ENCODE measurements around the gene MRPL24. TPM values are rescaled to one million over a fixed set of nuclear protein-coding genes. Genes with fewer than 3 reads are reported as not detected.
A peak's percentile ranks its signal among the peaks of the same experiment; 100 is the strongest.

MRPL24 gene
- total and polyA plus RNA-seq, 2 of the 4 experiments (the other 2 are of a cell fraction), result 68.8 to 99.5 TPM

- Histone ChIP-seq H2BK20ac (ENCODE audit: low read depth, low read length) (no peak overlapping the region), H3K27me3 (ENCODE audit: control insufficient read depth, insufficient read depth, low read length) (peaks cover 5% of the 10 kb centered on the region), H3K9ac (ENCODE audit: low read depth, low read length) (no peak overlapping the region), H3K56ac (ENCODE audit: extremely low read depth, insufficient read depth, low read length) (no peak overlapping the region), H3K9me1 (ENCODE audit: insufficient read depth, low read length) (peaks cover 3% of the 10 kb centered on the region; the same call in 1 of the 2 replicates), H4K8ac (ENCODE audit: low read depth in 2 of 2, low read length in 2 of 2) (peak overlapping the region in 1 of 2 experiments; percentile 88; a peak in 2 of 4 replicates), H3K14ac (replicated peaks; ENCODE audit: low read depth, low read length) (peak overlapping the region; percentile 11; the same call in 1 of the 2 replicates), H4K5ac (ENCODE audit: low read depth, low read length) (peak overlapping the region; percentile 21; the same call in 1 of the 2 replicates), H3K4me1 (ENCODE audit: control insufficient read depth, insufficient read depth, low read length) (peaks cover 51% of the 10 kb centered on the region), H3K18ac (ENCODE audit: low read depth, low read length) (peak overlapping the region; percentile 18; the same call in 1 of the 2 replicates), H3K9me3 (ENCODE audit: control insufficient read depth, insufficient read depth, low read length) (no peaks in the 10 kb centered on the region), H3K4me3 (ENCODE audit: insufficient read depth, low read depth, low read length) (no peak overlapping the region), H3K23ac (ENCODE audit: low read depth, low read length) (no peak overlapping the region), H3K4ac (ENCODE audit: low read depth, low read length) (peak overlapping the region; percentile 69; the same call in 1 of the 2 replicates), H2BK120ac (ENCODE audit: low read depth, low read length) (peak overlapping the region; percentile 67; the same call in 1 of the 2 replicates), H3K27ac (ENCODE audit: insufficient read depth, low read length) (no peak overlapping the region), H3K36me3 (ENCODE audit: control insufficient read depth, insufficient read depth, low read length) (no peaks in the 10 kb centered on the region), H2AFZ (replicated peaks; ENCODE audit: low read length, poor library complexity) (peak overlapping the region; percentile 90), H2AK9ac (replicated peaks; ENCODE audit: low read depth, low read length, poor library complexity) (peak overlapping the region; percentile 87), H2BK15ac (ENCODE audit: low read depth, low read length) (0 out of 3 replicates have a peak overlapping the region, but pooled peaks have one; percentile 58), H4K91ac (ENCODE audit: insufficient read depth, low read depth, low read length) (peak overlapping the region; percentile 65), H3K4me2 (ENCODE audit: low read depth, low read length) (no peak overlapping the region), H3K79me1 (ENCODE audit: low read depth in 1 of 2, low read length in 2 of 2) (no peaks in the 10 kb centered on the region), H2AK5ac (ENCODE audit: low read depth, low read length) (peak overlapping the region; percentile 27), H4K20me1 (ENCODE audit: insufficient read depth, low read length) (no peaks in the 10 kb centered on the region), H2BK5ac (ENCODE audit: low read depth, low read length, poor library complexity, severe bottlenecking) (no peak overlapping the region)
- ChIA-PET POLR2A (ENCODE audit: unreplicated experiment) (no interaction called here), CTCF (interaction anchor here (0.8 to 6.9 kb wide), 2 partner anchors 17 to 220 kb away, joined by 3 to 54 read pairs; no protein-coding TSS in a partner anchor)
- in situ Hi-C loops (cut with MboI; ENCODE audit: low sequenced_read_pairs) (no loop called here), dilution Hi-C loops (cut with HindIII; ENCODE audit: low sequenced_read_pairs, unreplicated experiment) (no loop called here), intact Hi-C loops (cut with micrococcal nuclease) (loop anchor here (2.0 kb wide), 1 partner anchor 17 kb away; no protein-coding TSS in a partner anchor)
- WGBS, 2 experiments (ENCODE audit: extremely low coverage in 2 of 2, insufficient read length in 1 of 2), result no CpG with 5 or more reads among the region's 8 CpGs
- no TSS peak for BruUV-seq (replicated peaks)
- no peak for ATAC-seq (ENCODE audit: low read depth)
- peak; percentile 51 for DNase-seq
- TF ChIP-seq USF2 (IDR thresholded peaks at IDR 0.05; ENCODE audit: low read depth, low read length) (no peak), MAZ (IDR thresholded peaks at IDR 0.05; ENCODE audit: borderline replicate concordance, low read depth, low read length) (no peak), MXI1 (IDR thresholded peaks at IDR 0.05; ENCODE audit: borderline replicate concordance, low read depth, low read length) (no peak), CEBPB (IDR thresholded peaks at IDR 0.05; ENCODE audit: low read depth, low read length) (no peak), RCOR1 (IDR thresholded peaks at IDR 0.05; ENCODE audit: insufficient replicate concordance, low read length) (no peak), CHD1 (IDR thresholded peaks at IDR 0.05; ENCODE audit: low read depth, low read length) (no peak), NFE2L2 (IDR thresholded peaks at IDR 0.05; ENCODE audit: low read depth, low read length) (no peak), RFX5 (IDR thresholded peaks at IDR 0.05; ENCODE audit: low read depth, low read length) (no peak), SMC3 (IDR thresholded peaks at IDR 0.05; ENCODE audit: low read depth, low read length) (no peak), ELK1 (IDR thresholded peaks at IDR 0.05; ENCODE audit: borderline replicate concordance, low read depth, low read length) (no peak), BHLHE40 (IDR thresholded peaks at IDR 0.05; ENCODE audit: low read depth, low read length) (no peak), MAFK (IDR thresholded peaks at IDR 0.05; ENCODE audit: low read depth, low read length) (no peak), POLR2A (IDR thresholded peaks at IDR 0.05; ENCODE audit: low read depth, low read length) (no peak), CTCF (conservative IDR thresholded peaks at IDR 0.05; ENCODE audit: low read depth, low read length) (no peak)
Measured at GRCh38 chr1:156707417-156708217, 33.3 kb downstream of the MRPL24 start.

Data from IMR-90 (cell line).